ENCODE measurements around the gene SIN3A. TPM values are rescaled to one million over a fixed set of nuclear protein-coding genes. Genes with fewer than 3 reads are reported as not detected.

Gene SIN3A
- total RNA-seq, 1 donor from 2014 or later, result 54.0 TPM

DNA sequence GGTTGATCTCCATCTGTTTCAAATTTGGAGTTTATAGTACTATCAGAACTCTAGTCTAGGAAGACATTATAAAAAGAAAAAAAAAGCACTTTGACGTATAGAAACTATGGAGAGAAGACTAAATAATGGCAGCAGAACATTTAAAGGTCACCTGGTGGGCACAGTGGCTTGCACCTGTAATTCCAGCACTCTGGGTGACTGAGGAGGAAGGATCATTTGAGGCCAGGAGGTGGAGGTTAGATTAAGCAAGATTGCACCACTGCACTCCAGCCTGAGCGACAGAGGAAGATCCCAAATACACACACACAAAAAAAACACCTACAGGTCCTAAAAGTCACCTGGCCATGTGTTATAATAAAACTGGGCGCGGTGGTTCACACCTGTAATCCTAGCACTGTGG is 13.8 kb downstream of the SIN3A start:
- no peaks in the 10 kb centered on the region for H3K27me3 ChIP-seq (ENCODE audit: insufficient read depth, low read length)
- Mint-ChIP-seq H3K36me3 (ENCODE audit: low read depth, unreplicated experiment) (peaks cover 2% of the 10 kb centered on the region), H3K4me3 (ENCODE audit: unreplicated experiment) (no peak overlapping the region), H3K27ac (ENCODE audit: unreplicated experiment) (no peak overlapping the region), H3K27me3 (ENCODE audit: low read depth, unreplicated experiment) (no peaks in the 10 kb centered on the region), H3K4me1 (ENCODE audit: low read depth, unreplicated experiment) (no peaks in the 10 kb centered on the region), H3K9me3 (ENCODE audit: unreplicated experiment) (no peaks in the 10 kb centered on the region)
- no peaks in the 10 kb centered on the region for H3K9me3 ChIP-seq (ENCODE audit: insufficient read depth, low read depth, low read length)
- TF ChIP-seq, protein P1, sequence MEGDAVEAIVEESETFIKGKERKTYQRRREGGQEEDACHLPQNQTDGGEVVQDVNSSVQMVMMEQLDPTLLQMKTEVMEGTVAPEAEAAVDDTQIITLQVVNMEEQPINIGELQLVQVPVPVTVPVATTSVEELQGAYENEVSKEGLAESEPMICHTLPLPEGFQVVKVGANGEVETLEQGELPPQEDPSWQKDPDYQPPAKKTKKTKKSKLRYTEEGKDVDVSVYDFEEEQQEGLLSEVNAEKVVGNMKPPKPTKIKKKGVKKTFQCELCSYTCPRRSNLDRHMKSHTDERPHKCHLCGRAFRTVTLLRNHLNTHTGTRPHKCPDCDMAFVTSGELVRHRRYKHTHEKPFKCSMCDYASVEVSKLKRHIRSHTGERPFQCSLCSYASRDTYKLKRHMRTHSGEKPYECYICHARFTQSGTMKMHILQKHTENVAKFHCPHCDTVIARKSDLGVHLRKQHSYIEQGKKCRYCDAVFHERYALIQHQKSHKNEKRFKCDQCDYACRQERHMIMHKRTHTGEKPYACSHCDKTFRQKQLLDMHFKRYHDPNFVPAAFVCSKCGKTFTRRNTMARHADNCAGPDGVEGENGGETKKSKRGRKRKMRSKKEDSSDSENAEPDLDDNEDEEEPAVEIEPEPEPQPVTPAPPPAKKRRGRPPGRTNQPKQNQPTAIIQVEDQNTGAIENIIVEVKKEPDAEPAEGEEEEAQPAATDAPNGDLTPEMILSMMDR (IDR thresholded peaks at IDR 0.05; ENCODE audit: insufficient read depth, low read depth, low read length), result no peak
- TF ChIP-seq EZH2 (IDR thresholded peaks at IDR 0.05; ENCODE audit: insufficient read depth, low read length), result no peak
- no peak overlapping the region for H2AFZ ChIP-seq (ENCODE audit: low read depth, low read length)
- H3K4me2 ChIP-seq (ENCODE audit: low read length), result no peak overlapping the region
- peaks cover 49% of the 10 kb centered on the region for H4K20me1 ChIP-seq (ENCODE audit: insufficient read depth, low read length)
- no peak for DNase-seq (ENCODE audit: low read depth)
- FAIRE-seq, result no peak
- no peak overlapping the region for H3K9ac ChIP-seq (ENCODE audit: low read length)
- no peak overlapping the region for H3K4me3 ChIP-seq (ENCODE audit: insufficient read depth, low read depth, low read length)
- H3K79me2 ChIP-seq (ENCODE audit: insufficient read depth, low read length), result peaks cover 92% of the 10 kb centered on the region
- H3K27ac ChIP-seq (ENCODE audit: low read depth, low read length), result no peak overlapping the region
- no peaks in the 10 kb centered on the region for H3K36me3 ChIP-seq (ENCODE audit: insufficient read depth, low read length)
- no peaks in the 10 kb centered on the region for H3K4me1 ChIP-seq (ENCODE audit: insufficient read depth, low read length)

DNA sequence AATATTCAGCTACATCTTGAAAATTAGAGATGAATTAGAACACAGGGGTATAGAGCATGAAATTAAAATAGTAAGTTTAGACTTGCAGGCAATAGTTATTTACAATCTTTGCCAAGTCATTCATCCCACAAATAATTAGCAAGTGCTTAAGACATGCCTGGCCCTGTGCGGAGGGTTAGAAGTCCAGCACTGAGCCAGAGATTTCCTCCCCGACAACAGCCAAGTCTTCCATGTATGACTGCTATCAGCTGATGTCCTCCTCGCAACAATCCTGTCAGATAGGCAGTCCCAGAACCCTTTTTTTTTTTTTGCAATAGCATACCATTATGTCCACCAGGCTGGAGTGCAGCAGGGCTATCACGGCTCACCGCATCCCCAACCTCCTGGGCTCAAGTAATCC is 14.6 kb downstream of the SIN3A start:
- DNase-seq (ENCODE audit: low read depth), result no peak
- Histone ChIP-seq H3K27ac (ENCODE audit: low read depth, low read length) (no peak overlapping the region), H3K36me3 (ENCODE audit: insufficient read depth, low read length) (no peaks in the 10 kb centered on the region), H3K4me3 (ENCODE audit: insufficient read depth, low read depth, low read length) (no peak overlapping the region), H3K9ac (ENCODE audit: low read length) (no peak overlapping the region), H3K79me2 (ENCODE audit: insufficient read depth, low read length) (peaks cover 94% of the 10 kb centered on the region), H3K9me3 (ENCODE audit: insufficient read depth, low read depth, low read length) (no peaks in the 10 kb centered on the region), H4K20me1 (ENCODE audit: insufficient read depth, low read length) (peaks cover 50% of the 10 kb centered on the region), H3K27me3 (ENCODE audit: insufficient read depth, low read length) (no peaks in the 10 kb centered on the region), H3K4me2 (ENCODE audit: low read length) (no peak overlapping the region), H3K4me1 (ENCODE audit: insufficient read depth, low read length) (peaks cover 2% of the 10 kb centered on the region), H2AFZ (ENCODE audit: low read depth, low read length) (no peak overlapping the region)
- no peak overlapping the region for H3K4me3 Mint-ChIP-seq (ENCODE audit: unreplicated experiment)
- no peaks in the 10 kb centered on the region for H3K4me1 Mint-ChIP-seq (ENCODE audit: low read depth, unreplicated experiment)
- no peaks in the 10 kb centered on the region for H3K9me3 Mint-ChIP-seq (ENCODE audit: unreplicated experiment)
- TF ChIP-seq EZH2 (IDR thresholded peaks at IDR 0.05; ENCODE audit: insufficient read depth, low read length), result no peak
- TF ChIP-seq, protein P1 (IDR thresholded peaks at IDR 0.05; ENCODE audit: insufficient read depth, low read depth, low read length), result no peak
- H3K27me3 Mint-ChIP-seq (ENCODE audit: low read depth, unreplicated experiment), result no peaks in the 10 kb centered on the region
- FAIRE-seq, result no peak
- H3K27ac Mint-ChIP-seq (ENCODE audit: unreplicated experiment), result no peak overlapping the region
- H3K36me3 Mint-ChIP-seq (ENCODE audit: low read depth, unreplicated experiment), result peaks cover 2% of the 10 kb centered on the region

DNA sequence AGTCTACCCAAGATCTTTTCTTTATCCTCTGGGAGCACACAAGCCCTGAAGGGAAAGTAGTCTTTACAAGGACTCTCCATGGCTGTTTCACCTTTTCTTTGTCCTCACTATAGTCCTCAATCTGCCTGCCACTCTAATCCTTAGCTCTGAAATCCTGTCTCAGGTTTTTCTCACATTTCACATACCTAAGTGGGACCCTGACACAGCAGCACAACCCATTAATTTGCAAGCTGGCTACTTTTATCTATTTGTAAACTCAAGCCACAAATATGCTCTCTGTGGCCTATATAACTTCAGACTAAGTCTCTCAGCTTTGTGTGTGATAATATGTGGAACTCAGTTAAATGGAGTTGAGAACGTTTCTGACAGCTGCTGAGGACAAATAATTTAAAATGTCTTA is 19.8 kb downstream of the SIN3A start:
- peaks cover 8% of the 10 kb centered on the region for H3K4me1 Mint-ChIP-seq (ENCODE audit: low read depth, unreplicated experiment)
- Histone ChIP-seq H3K9ac (ENCODE audit: low read length) (no peak overlapping the region), H3K9me3 (ENCODE audit: insufficient read depth, low read depth, low read length) (no peaks in the 10 kb centered on the region), H3K4me2 (ENCODE audit: low read length) (peak overlapping the region; percentile 16), H3K4me3 (ENCODE audit: insufficient read depth, low read depth, low read length) (no peak overlapping the region), H2AFZ (ENCODE audit: low read depth, low read length) (no peak overlapping the region), H3K27ac (ENCODE audit: low read depth, low read length) (no peak overlapping the region), H3K79me2 (ENCODE audit: insufficient read depth, low read length) (peaks cover 65% of the 10 kb centered on the region), H3K27me3 (ENCODE audit: insufficient read depth, low read length) (no peaks in the 10 kb centered on the region), H3K36me3 (ENCODE audit: insufficient read depth, low read length) (peaks cover 11% of the 10 kb centered on the region), H3K4me1 (ENCODE audit: insufficient read depth, low read length) (peaks cover 6% of the 10 kb centered on the region), H4K20me1 (ENCODE audit: insufficient read depth, low read length) (peaks cover 43% of the 10 kb centered on the region)
- H3K9me3 Mint-ChIP-seq (ENCODE audit: unreplicated experiment), result no peaks in the 10 kb centered on the region
- peak; percentile 41 for DNase-seq (ENCODE audit: low read depth)
- H3K27me3 Mint-ChIP-seq (ENCODE audit: low read depth, unreplicated experiment), result no peaks in the 10 kb centered on the region
- H3K4me3 Mint-ChIP-seq (ENCODE audit: unreplicated experiment), result no peak overlapping the region
- TF ChIP-seq EZH2 (IDR thresholded peaks at IDR 0.05; ENCODE audit: insufficient read depth, low read length), result no peak
- TF ChIP-seq, protein P1 (IDR thresholded peaks at IDR 0.05; ENCODE audit: insufficient read depth, low read depth, low read length), result no peak
- FAIRE-seq, result no peak
- H3K27ac Mint-ChIP-seq (ENCODE audit: unreplicated experiment), result no peak overlapping the region
- H3K36me3 Mint-ChIP-seq (ENCODE audit: low read depth, unreplicated experiment), result peaks cover 8% of the 10 kb centered on the region
